GM06990 (cell line): ENCODE data around the gene RAB20.

ENCODE experiments used
- DNase-seq: peaks from one replicate; pipeline ENCODE4 v3.0.0-alpha.2; 2011; ENCODE audit not compliant: insufficient read length; ENCODE audit errors: extremely low read depth
- H3K27me3 ChIP-seq: replicated peaks from 2 replicates; pipeline ENCODE4 v1.6.0; 2011; ENCODE audit warnings: low read length; ENCODE audit not compliant: control insufficient read depth, insufficient read depth
- H3K36me3 ChIP-seq: 2 replicates; pipeline ENCODE4 v1.5.1; 2011; ENCODE audit warnings: low read length; ENCODE audit not compliant: control insufficient read depth, insufficient read depth
- H3K4me3 ChIP-seq: replicated peaks from 2 replicates; pipeline ENCODE4 v1.5.1; 2011; ENCODE audit warnings: low read depth, mild to moderate bottlenecking, control low read depth, low read length
- TF ChIP-seq, protein P1 (sequence below): IDR thresholded peaks from 2 replicates; pipeline ENCODE4 v1.5.1; 2011; ENCODE audit warnings: low read length, control low read depth, mild to moderate bottlenecking, inconsistent platforms; ENCODE audit not compliant: insufficient read depth, poor library complexity, severe bottlenecking

Gene RAB20

GRCh38 chr13:110578363-110578762, 16.8 kb upstream of the RAB20 start:
- TF ChIP-seq, protein P1, sequence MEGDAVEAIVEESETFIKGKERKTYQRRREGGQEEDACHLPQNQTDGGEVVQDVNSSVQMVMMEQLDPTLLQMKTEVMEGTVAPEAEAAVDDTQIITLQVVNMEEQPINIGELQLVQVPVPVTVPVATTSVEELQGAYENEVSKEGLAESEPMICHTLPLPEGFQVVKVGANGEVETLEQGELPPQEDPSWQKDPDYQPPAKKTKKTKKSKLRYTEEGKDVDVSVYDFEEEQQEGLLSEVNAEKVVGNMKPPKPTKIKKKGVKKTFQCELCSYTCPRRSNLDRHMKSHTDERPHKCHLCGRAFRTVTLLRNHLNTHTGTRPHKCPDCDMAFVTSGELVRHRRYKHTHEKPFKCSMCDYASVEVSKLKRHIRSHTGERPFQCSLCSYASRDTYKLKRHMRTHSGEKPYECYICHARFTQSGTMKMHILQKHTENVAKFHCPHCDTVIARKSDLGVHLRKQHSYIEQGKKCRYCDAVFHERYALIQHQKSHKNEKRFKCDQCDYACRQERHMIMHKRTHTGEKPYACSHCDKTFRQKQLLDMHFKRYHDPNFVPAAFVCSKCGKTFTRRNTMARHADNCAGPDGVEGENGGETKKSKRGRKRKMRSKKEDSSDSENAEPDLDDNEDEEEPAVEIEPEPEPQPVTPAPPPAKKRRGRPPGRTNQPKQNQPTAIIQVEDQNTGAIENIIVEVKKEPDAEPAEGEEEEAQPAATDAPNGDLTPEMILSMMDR, result no peak
- no peak for DNase-seq
- Histone ChIP-seq H3K36me3 (no peaks in the 10 kb centered on the region), H3K4me3 (no peak overlapping the region), H3K27me3 (0 out of 2 replicates have a peak, but pooled peaks cover 3% of the 10 kb centered on the region)

DNA sequence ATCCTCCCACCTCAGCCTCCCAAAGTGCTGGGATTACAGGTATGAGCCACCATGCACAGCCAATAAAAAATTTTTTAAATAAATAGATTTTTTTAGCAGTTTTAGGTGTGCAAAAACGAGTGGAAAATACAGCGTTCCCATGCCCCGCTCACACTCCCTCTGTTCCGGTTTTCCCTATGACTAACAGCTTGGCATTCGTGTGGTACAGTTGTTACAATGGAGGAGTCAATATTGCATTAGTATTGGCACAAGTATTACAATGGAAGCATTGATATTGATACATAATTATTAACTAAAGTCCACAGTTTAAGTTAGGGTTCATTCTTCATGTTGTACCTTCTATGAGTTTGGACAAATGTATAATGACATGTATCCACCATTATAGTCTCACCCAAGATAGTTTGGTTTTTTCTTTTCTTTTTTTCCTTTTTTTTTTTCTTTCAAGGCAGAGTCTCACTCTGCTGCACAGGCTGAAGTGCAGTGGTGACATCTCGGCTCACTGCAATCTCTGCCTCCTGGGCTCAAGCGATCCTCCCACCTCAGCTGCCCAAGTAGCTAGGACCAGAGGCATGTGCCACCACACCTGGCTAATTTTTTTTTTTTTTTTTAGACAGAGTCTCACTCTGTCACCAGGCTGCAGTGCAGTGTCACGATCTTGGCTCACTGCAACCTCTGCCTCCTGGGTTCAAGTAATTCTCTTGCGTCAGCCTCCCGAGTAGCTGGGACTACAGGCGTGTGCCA, 15.4 kb upstream of the RAB20 start:
- Histone ChIP-seq H3K27me3 (peaks cover 2% of the 10 kb centered on the region; the same call in 1 of the 2 replicates), H3K36me3 (no peaks in the 10 kb centered on the region), H3K4me3 (no peak overlapping the region)
- TF ChIP-seq, protein P1, result no peak
- no peak for DNase-seq

- no peak for DNase-seq
- Histone ChIP-seq H3K4me3 (peak overlapping the region; percentile 4; the same call in 1 of the 2 replicates), H3K27me3 (no peaks in the 10 kb centered on the region; the same call in 1 of the 2 replicates), H3K36me3 (no peaks in the 10 kb centered on the region)
- TF ChIP-seq, protein P1, result no peak
Measured at GRCh38 chr13:110576070-110576394, 14.5 kb upstream of the RAB20 start.

GRCh38 chr13:110575322-110576069, 14.0 kb upstream of the RAB20 start:
- DNase-seq, result peak; percentile 72
- H3K36me3 ChIP-seq, result no peaks in the 10 kb centered on the region
- no peaks in the 10 kb centered on the region; the same call in 1 of the 2 replicates for H3K27me3 ChIP-seq

DNA sequence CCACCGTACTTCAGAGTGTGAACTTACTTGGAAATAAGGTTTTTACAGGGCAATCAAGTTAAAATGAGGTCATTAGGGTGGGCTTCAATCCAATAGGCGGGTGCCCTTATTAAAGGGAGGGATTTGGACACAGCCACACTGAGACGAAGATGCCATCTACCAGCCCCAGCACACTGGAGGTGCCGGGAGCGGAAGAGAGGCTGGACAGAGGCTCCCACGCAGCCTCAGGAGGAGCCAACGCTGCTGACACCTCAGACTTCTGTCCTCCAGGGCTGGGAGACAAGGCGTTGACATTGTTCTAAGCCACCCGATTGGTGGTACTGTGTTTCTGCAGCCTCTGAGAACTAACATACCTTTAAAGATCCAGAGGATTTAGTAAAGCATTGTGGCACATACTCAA, 12.6 kb upstream of the RAB20 start:
- TF ChIP-seq, protein P1, result no peak
- no peak overlapping the region for H3K4me3 ChIP-seq
- DNase-seq, result no peak
- H3K27me3 ChIP-seq, result no peaks in the 10 kb centered on the region; the same call in 1 of the 2 replicates
- no peaks in the 10 kb centered on the region for H3K36me3 ChIP-seq

More at GRCh38 chr13:110575322-110576069, 14.0 kb upstream of the RAB20 start:
- peak overlapping the region; percentile 35 for H3K4me3 ChIP-seq
- TF ChIP-seq, protein P1, result no peak
